ENCODE data around the gene STAMBP.
"Not testable (repeated sequence)": the region's sequence is repeated elsewhere in the genome, so short reads cannot be mapped to it uniquely, and the experiment has no call there.

STAMBP gene

GRCh38 chr2:73837847-73838585, 9.3 kb downstream of the STAMBP start:
- no peak for DNase-seq (ENCODE audit: low read depth)

- no peak for DNase-seq (ENCODE audit: low read depth)
Measured at GRCh38 chr2:73838889-73839534, 10.3 kb downstream of the STAMBP start.

GRCh38 chr2:73839653-73840411, 11.1 kb downstream of the STAMBP start:
- DNase-seq (ENCODE audit: low read depth): no peak

- no peak for DNase-seq (ENCODE audit: low read depth)
Measured at GRCh38 chr2:73841912-73842738, 13.4 kb downstream of the STAMBP start.

GRCh38 chr2:73842739-73843019, 13.9 kb downstream of the STAMBP start:
- DNase-seq (ENCODE audit: low read depth): no peak

- DNase-seq (ENCODE audit: low read depth): no peak
Measured at GRCh38 chr2:73844087-73844486, 15.3 kb downstream of the STAMBP start.

GRCh38 chr2:73850009-73850408, 21.2 kb downstream of the STAMBP start:
- no peak for DNase-seq (ENCODE audit: low read depth)

- DNase-seq (ENCODE audit: low read depth): no peak
Measured at GRCh38 chr2:73851274-73851673, 22.5 kb downstream of the STAMBP start.

- DNase-seq (ENCODE audit: low read depth): peak; percentile 86
Measured at GRCh38 chr2:73852020-73852419, 23.3 kb downstream of the STAMBP start.

GRCh38 chr2:73855526-73855925, 26.8 kb downstream of the STAMBP start:
- peak; percentile 61 for DNase-seq (ENCODE audit: low read depth)

GRCh38 chr2:73856214-73856613, 27.5 kb downstream of the STAMBP start:
- DNase-seq (ENCODE audit: low read depth): peak; percentile 98

GRCh38 chr2:73859721-73860586, 31.2 kb downstream of the STAMBP start:
- DNase-seq (ENCODE audit: low read depth): peak; percentile 92

- DNase-seq (ENCODE audit: low read depth): no peak
Measured at GRCh38 chr2:73862987-73863386, 34.2 kb downstream of the STAMBP start.

- no peak for DNase-seq (ENCODE audit: low read depth)
Measured at GRCh38 chr2:73868204-73868978, 39.6 kb downstream of the STAMBP start.

GRCh38 chr2:73870084-73870483, 41.3 kb downstream of the STAMBP start:
- peak; percentile 98 for DNase-seq (ENCODE audit: low read depth)

GRCh38 chr2:73877071-73877802, 48.5 kb downstream of the STAMBP start:
- DNase-seq (ENCODE audit: low read depth): no peak

- DNase-seq (ENCODE audit: low read depth): not testable (repeated sequence)
Measured at GRCh38 chr2:73877984-73878383, 49.2 kb downstream of the STAMBP start.

GRCh38 chr2:73885406-73885805, 56.6 kb downstream of the STAMBP start:
- DNase-seq (ENCODE audit: low read depth): no peak

GRCh38 chr2:73886357-73886756, 57.6 kb downstream of the STAMBP start:
- DNase-seq (ENCODE audit: low read depth): no peak
